ENCODE measurements around the gene SDHAF1.

Gene SDHAF1

GRCh38 chr19:35959040-35959967, 35.7 kb upstream of the SDHAF1 start:
- H3K4me3 ChIP-seq (ENCODE audit: control insufficient read depth, low read depth, low read length), result no peak overlapping the region
- DNase-seq (ENCODE audit: low read depth), result no peak
- TF ChIP-seq, protein P1, sequence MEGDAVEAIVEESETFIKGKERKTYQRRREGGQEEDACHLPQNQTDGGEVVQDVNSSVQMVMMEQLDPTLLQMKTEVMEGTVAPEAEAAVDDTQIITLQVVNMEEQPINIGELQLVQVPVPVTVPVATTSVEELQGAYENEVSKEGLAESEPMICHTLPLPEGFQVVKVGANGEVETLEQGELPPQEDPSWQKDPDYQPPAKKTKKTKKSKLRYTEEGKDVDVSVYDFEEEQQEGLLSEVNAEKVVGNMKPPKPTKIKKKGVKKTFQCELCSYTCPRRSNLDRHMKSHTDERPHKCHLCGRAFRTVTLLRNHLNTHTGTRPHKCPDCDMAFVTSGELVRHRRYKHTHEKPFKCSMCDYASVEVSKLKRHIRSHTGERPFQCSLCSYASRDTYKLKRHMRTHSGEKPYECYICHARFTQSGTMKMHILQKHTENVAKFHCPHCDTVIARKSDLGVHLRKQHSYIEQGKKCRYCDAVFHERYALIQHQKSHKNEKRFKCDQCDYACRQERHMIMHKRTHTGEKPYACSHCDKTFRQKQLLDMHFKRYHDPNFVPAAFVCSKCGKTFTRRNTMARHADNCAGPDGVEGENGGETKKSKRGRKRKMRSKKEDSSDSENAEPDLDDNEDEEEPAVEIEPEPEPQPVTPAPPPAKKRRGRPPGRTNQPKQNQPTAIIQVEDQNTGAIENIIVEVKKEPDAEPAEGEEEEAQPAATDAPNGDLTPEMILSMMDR (IDR thresholded peaks at IDR 0.05; ENCODE audit: control insufficient read depth, insufficient read depth, low read depth, low read length, missing control alignments), result peak; percentile 26

GRCh38 chr19:35959968-35960320, 35.0 kb upstream of the SDHAF1 start:
- DNase-seq (ENCODE audit: low read depth), result no peak
- no peak overlapping the region for H3K4me3 ChIP-seq (ENCODE audit: control insufficient read depth, low read depth, low read length)
- TF ChIP-seq, protein P1 (IDR thresholded peaks at IDR 0.05; ENCODE audit: control insufficient read depth, insufficient read depth, low read depth, low read length, missing control alignments), result no peak

DNA sequence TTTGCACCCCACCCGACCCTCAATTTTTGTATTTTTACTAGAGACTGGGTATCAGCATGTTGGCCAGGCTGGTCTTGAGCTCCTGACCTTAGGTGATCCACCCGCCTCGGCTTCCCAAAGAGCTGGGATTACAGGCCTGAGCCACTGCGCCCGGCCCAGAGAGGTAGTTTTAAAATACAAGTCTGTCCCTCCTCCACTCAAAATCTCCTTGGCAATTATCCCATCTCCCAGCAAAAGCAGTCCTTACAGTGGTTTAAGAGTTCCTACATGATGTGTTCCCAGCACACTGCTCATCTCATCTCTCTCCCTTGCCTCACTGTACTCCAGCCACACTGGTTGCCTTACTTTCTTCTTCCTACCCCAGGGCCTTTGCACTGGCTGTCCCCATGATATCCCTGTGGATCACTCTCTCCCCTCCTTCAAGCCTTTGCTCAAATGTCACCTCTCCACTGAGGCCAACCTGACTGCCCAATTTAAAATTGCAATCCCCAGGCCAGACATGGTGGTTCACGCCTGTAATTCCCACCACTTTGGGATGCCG, 34.5 kb upstream of the SDHAF1 start:
- no peak overlapping the region for H3K4me3 ChIP-seq (ENCODE audit: control insufficient read depth, low read depth, low read length)
- DNase-seq (ENCODE audit: low read depth), result no peak

DNA sequence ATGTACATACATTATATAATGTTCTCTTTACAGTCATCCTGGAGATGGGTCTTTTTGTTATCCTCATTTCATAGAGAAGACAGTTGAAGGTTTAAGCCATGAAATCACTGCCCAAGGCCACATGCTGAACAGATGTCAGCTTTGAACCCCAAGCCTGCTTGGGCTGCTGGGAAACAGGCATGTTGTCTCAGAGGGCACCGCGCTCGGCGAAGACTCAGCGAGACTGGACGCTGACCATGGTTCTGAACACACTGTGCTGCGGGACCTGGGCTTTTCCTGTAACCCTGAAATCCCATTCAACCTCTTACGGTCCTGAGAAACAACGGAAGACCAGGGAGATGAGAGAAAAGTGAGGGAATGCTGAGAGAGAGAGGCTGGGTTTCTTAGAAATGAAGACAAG, 31.5 kb upstream of the SDHAF1 start:
- TF ChIP-seq, protein P1 (IDR thresholded peaks at IDR 0.05; ENCODE audit: control insufficient read depth, insufficient read depth, low read depth, low read length, missing control alignments), result no peak
- no peak overlapping the region for H3K4me3 ChIP-seq (ENCODE audit: control insufficient read depth, low read depth, low read length)
- DNase-seq (ENCODE audit: low read depth), result no peak

More for the DNA sequence above, 34.5 kb upstream of the SDHAF1 start:
- TF ChIP-seq, protein P1 (IDR thresholded peaks at IDR 0.05; ENCODE audit: control insufficient read depth, insufficient read depth, low read depth, low read length, missing control alignments), result no peak

DNA sequence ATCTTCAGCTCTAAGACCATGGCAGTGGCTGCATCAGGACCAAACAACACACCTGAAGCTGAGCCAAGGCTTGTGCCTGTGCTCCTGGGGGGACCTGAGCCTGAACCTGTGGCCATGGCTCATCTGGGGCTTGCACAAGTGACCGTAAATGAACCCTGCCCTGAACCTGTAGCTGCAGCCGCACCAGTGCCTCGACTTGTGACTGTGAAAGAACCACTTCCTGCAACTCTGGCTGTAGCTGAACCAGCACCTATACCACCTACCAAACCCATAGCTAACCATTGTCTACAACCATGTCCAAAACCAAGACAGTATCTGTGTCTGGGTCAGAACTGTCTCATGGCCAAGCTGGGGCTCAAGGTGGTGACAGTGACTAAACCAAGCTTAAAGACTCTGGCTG, 28.2 kb upstream of the SDHAF1 start:
- no peak for DNase-seq (ENCODE audit: low read depth)
- TF ChIP-seq, protein P1 (IDR thresholded peaks at IDR 0.05; ENCODE audit: control insufficient read depth, insufficient read depth, low read depth, low read length, missing control alignments), result no peak
- no peak overlapping the region for H3K4me3 ChIP-seq (ENCODE audit: control insufficient read depth, low read depth, low read length)

DNA sequence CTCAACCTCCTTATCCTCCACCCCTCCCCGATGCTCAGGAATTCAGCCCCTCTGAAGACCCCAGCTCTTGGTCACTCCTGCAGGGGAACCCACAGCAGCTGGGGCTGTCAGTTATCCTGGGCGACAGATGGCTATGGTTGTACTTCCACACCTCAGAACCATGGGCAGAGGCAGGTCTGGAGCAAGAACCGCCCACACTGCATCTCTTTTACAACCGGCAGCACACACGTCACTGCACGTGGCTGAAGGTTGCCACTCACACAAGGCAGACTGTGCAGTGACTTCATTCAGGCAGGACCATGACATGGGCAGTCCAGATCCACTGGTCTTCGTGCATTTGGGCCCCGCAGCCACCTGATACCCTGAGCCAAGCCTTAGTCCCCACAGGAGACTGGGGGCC, 21.5 kb upstream of the SDHAF1 start:
- no peak overlapping the region for H3K4me3 ChIP-seq (ENCODE audit: control insufficient read depth, low read depth, low read length)
- DNase-seq (ENCODE audit: low read depth), result no peak
- TF ChIP-seq, protein P1 (IDR thresholded peaks at IDR 0.05; ENCODE audit: control insufficient read depth, insufficient read depth, low read depth, low read length, missing control alignments), result no peak
